ENCODE measurements around the gene NT5DC3. TPM values are rescaled to one million over a fixed set of nuclear protein-coding genes. Genes with fewer than 3 reads are reported as not detected.

Gene NT5DC3
- total RNA-seq, 1 experiment from 2014 or later = 12.5 TPM

DNA sequence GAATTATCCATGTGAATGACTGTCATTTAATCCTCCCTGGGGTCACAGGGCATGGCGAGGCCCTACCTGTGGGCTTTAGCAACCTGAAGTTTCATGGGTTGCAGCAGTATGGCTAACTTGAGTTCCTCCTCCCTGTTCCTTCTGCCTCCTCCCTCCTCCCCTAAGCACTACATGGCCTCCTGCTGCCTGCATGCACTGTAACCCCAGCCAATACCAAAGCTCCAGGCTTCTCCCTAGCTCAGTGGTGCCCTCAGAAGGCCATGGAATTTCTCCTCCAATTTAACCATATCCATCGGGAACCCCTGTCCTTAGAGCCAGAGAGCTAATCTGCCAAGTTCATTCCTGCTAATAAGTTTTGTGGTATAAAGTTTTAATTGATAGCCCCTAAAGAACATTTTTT, 95.1 kb downstream of the NT5DC3 start:
- ATAC-seq (peak; percentile 99), DNase-seq (ENCODE audit: low spot score) (peak; percentile 45)
- TF ChIP-seq PRRX2 (CRISPR knock-in tag; IDR thresholded peaks at IDR 0.05) (no peak), ZNF263 (CRISPR knock-in tag; IDR thresholded peaks at IDR 0.05; ENCODE audit: low read depth) (peak; percentile 88)
- no peaks in the 10 kb centered on the region for H3K36me3 Mint-ChIP-seq
- POLR2A ChIA-PET = no interaction called here
- no peak overlapping the region for H3K27ac Mint-ChIP-seq
- H3K9me3 Mint-ChIP-seq = no peaks in the 10 kb centered on the region
- CTCF ChIA-PET = interaction anchor here (0.7 to 1.9 kb wide), 11 partner anchors 13 to 171 kb away, joined by 3 to 28 read pairs (median 4); no protein-coding TSS in a partner anchor
- no peaks in the 10 kb centered on the region for H3K27me3 Mint-ChIP-seq (ENCODE audit: low read depth)
- peaks cover 10% of the 10 kb centered on the region for H3K4me1 Mint-ChIP-seq
- no peak overlapping the region for H3K4me3 Mint-ChIP-seq

- POLR2A ChIA-PET = no interaction called here
- peaks cover 10% of the 10 kb centered on the region for H3K4me1 Mint-ChIP-seq
- no peak for ATAC-seq
- H3K4me3 Mint-ChIP-seq = no peak overlapping the region
- H3K36me3 Mint-ChIP-seq = no peaks in the 10 kb centered on the region
- no peak for DNase-seq (ENCODE audit: low spot score)
- CTCF ChIA-PET = interaction anchor here (1.0 kb wide), 1 partner anchor 111 kb away, joined by 3 read pairs; no protein-coding TSS in a partner anchor
- H3K9me3 Mint-ChIP-seq = no peaks in the 10 kb centered on the region
- no peak overlapping the region for H3K27ac Mint-ChIP-seq
- H3K27me3 Mint-ChIP-seq (ENCODE audit: low read depth) = no peaks in the 10 kb centered on the region
- TF ChIP-seq FOXJ3 (CRISPR knock-in tag; IDR thresholded peaks at IDR 0.05; ENCODE audit: borderline replicate concordance) (no peak), TCF7 (CRISPR knock-in tag; IDR thresholded peaks at IDR 0.05; ENCODE audit: low read depth) (no peak), EMX1 (CRISPR knock-in tag; IDR thresholded peaks at IDR 0.05) (no peak), CTCF (IDR thresholded peaks at IDR 0.05) (no peak), NR2C2 (CRISPR knock-in tag; IDR thresholded peaks at IDR 0.05) (no peak), E2F4 (CRISPR knock-in tag; IDR thresholded peaks at IDR 0.05; ENCODE audit: borderline replicate concordance, low read depth) (no peak), GRHL2 (CRISPR knock-in tag; IDR thresholded peaks at IDR 0.05; ENCODE audit: insufficient replicate concordance, severe bottlenecking) (no peak), ESRRA (CRISPR knock-in tag; IDR thresholded peaks at IDR 0.05; ENCODE audit: borderline replicate concordance) (no peak), PREB (CRISPR knock-in tag; IDR thresholded peaks at IDR 0.05; ENCODE audit: borderline replicate concordance) (no peak)
These were observed 97.2 kb downstream of the NT5DC3 start for GRCh38 chr12:103743788-103744187.

DNA sequence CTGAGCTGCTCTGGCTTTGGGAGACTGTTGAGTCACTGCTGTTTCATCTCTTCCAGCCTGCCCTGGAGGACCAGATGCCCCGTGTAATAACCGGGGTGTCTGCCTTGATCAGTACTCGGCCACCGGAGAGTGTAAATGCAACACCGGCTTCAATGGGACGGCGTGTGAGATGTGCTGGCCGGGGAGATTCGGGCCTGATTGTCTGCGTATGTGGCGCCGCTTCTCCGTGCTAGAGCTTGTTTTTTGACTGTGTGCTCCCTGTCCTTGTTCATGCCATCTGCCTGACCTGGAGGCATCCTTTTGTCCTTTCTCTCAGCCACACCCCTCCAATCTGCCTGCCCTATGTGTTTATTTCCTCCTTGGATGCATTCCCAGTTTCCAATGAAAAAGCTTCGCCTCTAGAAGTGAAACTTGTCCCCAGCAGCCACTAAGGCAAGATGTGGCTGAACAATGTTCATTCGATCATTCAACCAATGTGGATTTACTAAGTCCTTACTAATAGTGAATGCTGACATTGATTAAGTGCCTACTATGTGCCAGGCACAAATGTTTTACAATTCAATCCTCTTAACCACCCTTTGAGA, 98.6 kb downstream of the NT5DC3 start:
- CTCF ChIA-PET = interaction anchor here (1.6 kb wide), 1 partner anchor 110 kb away, joined by 6 read pairs; no protein-coding TSS in a partner anchor
- no peaks in the 10 kb centered on the region for H3K27me3 Mint-ChIP-seq (ENCODE audit: low read depth)
- H3K4me1 Mint-ChIP-seq = peaks cover 10% of the 10 kb centered on the region
- DNase-seq (ENCODE audit: low spot score) (no peak), ATAC-seq (no peak)
- H3K4me3 Mint-ChIP-seq = no peak overlapping the region
- H3K36me3 Mint-ChIP-seq = no peaks in the 10 kb centered on the region
- no peak overlapping the region for H3K27ac Mint-ChIP-seq
- no peaks in the 10 kb centered on the region for H3K9me3 Mint-ChIP-seq
- POLR2A ChIA-PET = interaction anchor here (0.6 kb wide), 1 partner anchor 83 kb away, joined by 4 read pairs; no protein-coding TSS in a partner anchor
- TF ChIP-seq ETV6 (CRISPR knock-in tag; IDR thresholded peaks at IDR 0.05) (no peak), ZMAT4 (CRISPR knock-in tag; IDR thresholded peaks at IDR 0.05) (no peak), AR (CRISPR knock-in tag; IDR thresholded peaks at IDR 0.05) (no peak), IRF1 (CRISPR knock-in tag; IDR thresholded peaks at IDR 0.05) (no peak), TEAD4 (CRISPR knock-in tag; IDR thresholded peaks at IDR 0.05) (no peak), ESRRA (CRISPR knock-in tag; IDR thresholded peaks at IDR 0.05; ENCODE audit: borderline replicate concordance) (no peak), ELF4 (CRISPR knock-in tag; IDR thresholded peaks at IDR 0.05; ENCODE audit: low read depth) (no peak), ATF2 (CRISPR knock-in tag; IDR thresholded peaks at IDR 0.05; ENCODE audit: borderline replicate concordance, low read depth) (no peak), OVOL2 (CRISPR knock-in tag; IDR thresholded peaks at IDR 0.05; ENCODE audit: borderline replicate concordance) (no peak), ZNF423 (CRISPR knock-in tag; IDR thresholded peaks at IDR 0.05) (no peak), ZNF396 (CRISPR knock-in tag; IDR thresholded peaks at IDR 0.05; ENCODE audit: borderline replicate concordance) (no peak), ZNF121 (CRISPR knock-in tag; IDR thresholded peaks at IDR 0.05) (no peak)

Data from WTC11 (cell line).